GM18909 (cell line): ENCODE measurements around the gene SLC5A2.
"Not testable (repeated sequence)": the region's sequence is repeated elsewhere in the genome, so short reads cannot be mapped to it uniquely, and the experiment has no call there.

Experiments used
- ATAC-seq: cut with Tn5 transposase; IDR thresholded peaks from one replicate; pipeline ENCODE4 v1.9.1; 2021; ENCODE audit warnings: mild to moderate bottlenecking; ENCODE audit not compliant: unreplicated experiment, poor library complexity

The SLC5A2 gene

GRCh38 chr16:31483081-31483480 is at the start of gene SLC5A2:
Gene SLC5A2, plus strand, starts transcription at chr16:31483123. Its CDS starts 14 bp downstream, at chr16:31483137.
- no peak for ATAC-seq

GRCh38 chr16:31435341-31436220 is 47.3 kb upstream of the SLC5A2 start:
- ATAC-seq: no peak

GRCh38 chr16:31436221-31437045 is 46.5 kb upstream of the SLC5A2 start:
- no peak for ATAC-seq

DNA sequence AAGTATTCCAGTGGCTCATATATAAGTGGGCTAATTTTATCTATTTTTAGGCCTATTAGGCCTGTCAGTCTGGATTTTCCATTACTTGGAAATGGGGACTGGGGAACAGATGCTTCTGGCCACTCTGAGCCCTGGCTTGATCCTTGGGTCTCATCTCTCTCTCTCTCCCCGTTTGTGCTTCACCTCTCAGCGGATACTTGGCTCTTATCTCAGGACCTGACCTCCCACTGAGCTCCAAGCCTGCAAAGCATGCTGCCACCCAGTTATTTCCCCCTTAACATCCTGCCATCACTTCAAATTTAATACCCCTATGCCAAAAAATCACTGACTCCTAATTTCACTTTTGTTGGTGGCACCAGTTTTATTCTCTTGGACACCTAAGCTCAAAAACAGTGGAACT is 44.5 kb upstream of the SLC5A2 start:
- no peak for ATAC-seq

GRCh38 chr16:31439023-31439422 is 43.9 kb upstream of the SLC5A2 start:
- ATAC-seq: not testable (repeated sequence)

DNA sequence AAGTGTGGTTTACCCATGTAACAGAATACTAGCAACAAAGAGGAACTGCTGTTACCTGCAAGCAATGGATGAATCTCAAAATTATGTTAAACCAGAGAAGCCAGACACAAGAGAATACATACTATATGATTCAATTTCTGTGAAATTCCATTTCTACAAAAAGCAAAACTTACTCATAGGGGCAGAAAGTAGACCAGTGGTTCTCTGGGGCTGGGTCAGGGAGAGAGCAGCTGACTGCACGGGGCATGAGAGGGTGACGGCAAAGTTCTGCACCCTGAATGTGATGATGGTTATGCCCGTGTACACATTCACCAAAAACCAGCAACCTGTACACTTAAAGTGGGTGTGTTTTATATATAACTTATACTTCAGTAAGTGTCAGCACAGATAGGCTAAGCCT is 43.4 kb upstream of the SLC5A2 start:
- ATAC-seq: no peak

GRCh38 chr16:31440516-31441184 is 42.3 kb upstream of the SLC5A2 start:
- no peak for ATAC-seq

DNA sequence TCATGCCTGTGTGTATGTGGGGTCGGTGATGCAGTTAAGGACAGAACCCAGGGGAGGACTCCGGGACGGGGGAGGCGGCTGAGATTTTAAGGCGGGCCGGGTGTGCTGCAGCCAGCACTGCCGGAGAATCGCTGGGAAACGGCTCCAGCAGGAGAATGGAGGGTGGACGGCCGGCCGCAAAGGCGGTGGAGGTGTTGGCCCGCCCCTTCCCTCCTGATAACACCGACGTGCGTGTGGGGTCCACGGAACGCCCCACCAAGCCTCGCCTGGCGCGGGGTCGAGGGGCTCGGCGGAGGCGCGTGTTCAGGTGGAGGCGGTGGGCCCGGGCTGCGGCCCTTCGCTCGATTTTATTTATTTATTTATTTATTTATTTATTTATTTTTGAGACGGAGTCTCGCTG is 41.0 kb upstream of the SLC5A2 start:
- ATAC-seq: no peak

DNA sequence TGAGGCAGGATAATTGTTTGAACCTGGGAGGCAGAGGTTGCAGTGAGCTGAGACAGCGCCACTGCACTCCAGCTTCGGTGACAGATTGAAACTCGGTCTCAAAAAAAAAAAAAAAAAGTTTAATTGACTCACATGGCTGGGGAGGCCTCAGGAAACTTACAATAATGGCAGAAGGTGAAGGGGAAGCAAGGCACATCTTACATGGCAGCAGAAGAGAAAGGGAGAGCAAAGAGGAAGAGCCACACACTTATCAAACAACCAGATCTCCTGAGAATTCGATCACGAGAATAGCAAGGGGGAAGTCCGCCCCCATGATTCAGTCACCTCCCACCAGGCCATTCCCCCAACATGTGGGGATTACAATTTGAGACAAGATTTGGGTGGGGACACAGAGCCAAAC is 37.0 kb upstream of the SLC5A2 start:
- not testable (repeated sequence) for ATAC-seq

GRCh38 chr16:31451201-31451600 is 31.7 kb upstream of the SLC5A2 start:
- no peak for ATAC-seq

DNA sequence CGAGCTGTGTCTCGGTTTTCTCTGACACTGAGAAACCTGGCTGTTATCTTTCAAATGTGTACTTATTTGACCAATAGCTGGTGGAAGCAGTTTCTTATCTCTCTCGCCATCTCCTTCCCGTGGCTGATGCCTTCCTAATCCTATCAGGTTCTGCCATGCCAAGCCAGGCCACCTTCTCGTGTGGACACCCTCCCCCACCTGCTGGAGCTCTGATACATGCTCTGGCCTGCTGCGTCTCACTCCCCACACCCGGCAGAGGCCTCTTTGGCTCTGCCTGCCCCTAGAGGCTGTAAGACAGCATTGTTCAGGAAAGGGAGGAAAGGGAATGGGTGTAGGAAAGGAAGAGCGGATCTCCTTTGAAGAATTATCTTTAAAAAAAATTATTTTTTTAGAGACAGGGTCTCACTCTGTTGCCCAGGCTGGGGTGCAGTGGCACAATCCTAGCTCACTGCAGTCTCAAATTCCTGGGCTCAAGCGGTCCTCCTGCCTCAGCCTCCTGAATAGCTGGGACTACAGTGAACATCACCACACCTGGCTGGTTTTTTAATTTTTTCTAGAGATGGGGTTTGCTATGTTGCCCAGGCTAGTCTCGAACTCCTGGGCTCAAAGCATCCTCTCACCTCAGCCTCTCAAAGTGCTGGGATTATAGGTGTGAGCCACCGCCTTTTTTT is 31.1 kb upstream of the SLC5A2 start:
- peak; percentile 58 for ATAC-seq

GRCh38 chr16:31452631-31453106 is 30.3 kb upstream of the SLC5A2 start:
- no peak for ATAC-seq

- ATAC-seq: no peak
Observed at GRCh38 chr16:31453255-31454204, 29.4 kb upstream of the SLC5A2 start.

GRCh38 chr16:31455601-31456314 is 27.2 kb upstream of the SLC5A2 start:
- no peak for ATAC-seq

GRCh38 chr16:31456988-31457360 is 25.9 kb upstream of the SLC5A2 start:
- ATAC-seq: no peak

DNA sequence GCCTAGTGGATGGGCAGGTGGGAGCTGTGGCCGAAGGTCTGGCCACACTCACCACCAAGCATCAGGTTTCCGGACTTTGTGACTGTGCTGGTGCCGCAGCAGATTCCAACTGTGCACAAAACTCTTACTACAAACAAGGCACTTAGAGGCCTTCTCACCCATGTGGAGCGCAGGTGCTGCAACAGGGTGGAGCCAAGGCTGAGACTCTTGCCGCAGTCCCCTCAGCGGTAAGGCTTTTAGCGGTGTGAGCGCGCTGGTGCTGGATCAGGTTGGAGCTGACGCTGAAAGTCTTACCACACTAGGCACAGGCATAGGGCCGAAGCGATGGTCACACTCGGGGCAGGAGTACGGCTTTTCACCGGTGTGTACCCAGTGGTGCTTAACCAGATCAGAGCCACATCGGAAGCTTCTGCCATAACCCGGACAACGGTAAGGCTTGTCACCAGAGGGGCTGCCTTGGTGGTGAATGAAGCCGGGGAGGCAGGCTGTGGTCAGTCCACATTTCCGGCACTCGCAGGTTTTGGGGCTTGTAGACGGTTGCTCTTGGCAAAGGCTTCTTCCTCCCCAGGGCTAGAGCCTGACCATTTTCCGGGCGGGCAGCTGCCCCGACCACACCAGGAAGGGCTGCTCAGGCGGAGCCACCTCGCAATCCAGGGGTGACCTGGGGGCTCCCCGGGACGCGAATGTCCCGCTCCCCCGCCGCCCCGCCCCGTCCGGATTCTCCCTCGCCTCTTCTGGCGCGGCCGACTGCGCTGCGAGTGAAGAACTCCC is 24.7 kb upstream of the SLC5A2 start:
- ATAC-seq: peak; percentile 14

DNA sequence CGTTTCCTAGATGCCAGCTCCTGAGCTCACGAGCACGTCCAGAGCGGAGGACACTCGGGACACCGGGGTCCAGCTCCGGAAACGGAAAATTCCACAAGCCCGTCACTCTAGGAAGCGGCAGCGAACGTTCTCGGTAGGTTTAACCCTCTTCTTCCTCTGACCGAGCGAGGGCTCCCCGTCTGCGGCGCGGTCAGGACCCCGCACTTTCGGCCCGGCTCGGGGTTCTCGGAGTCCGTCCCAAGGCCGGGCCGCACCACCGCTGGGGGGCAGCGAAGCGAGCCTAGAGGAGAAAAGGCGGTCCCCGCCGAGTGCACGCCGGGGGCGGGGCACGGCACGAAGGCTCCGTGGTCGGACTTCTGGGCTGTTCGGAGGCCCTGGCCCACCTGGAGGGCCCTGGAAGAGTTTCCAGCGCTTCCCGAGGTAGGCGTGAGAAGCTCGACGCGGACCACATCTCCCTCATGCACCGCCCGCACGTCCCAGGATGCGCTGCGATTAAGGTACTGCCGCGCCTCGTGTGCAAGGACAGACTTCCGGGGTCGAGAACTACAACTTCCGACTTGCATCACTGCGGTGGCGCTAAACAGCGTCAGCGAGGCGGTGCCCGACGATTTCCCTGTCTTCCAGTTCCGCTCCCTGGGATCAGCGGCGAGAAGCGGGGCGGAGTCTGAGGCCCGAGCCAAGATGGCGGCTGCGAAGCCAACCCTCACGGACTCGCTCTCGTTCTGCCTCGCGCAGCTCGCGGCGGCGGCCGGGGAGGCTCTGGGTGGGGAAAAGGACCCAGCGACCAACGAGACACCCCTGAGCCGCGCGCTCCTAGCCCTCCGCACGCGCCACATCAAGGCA is 23.9 kb upstream of the SLC5A2 start, which contains the start of gene ARMC5:
Gene ARMC5, plus strand, starts transcription at position 658 of the 843 bp plus-strand sequence. Its CDS starts 24 bp downstream, at position 682.
- peak; percentile 76 for ATAC-seq
